ENCODE results near the gene ATXN7L1.

GRCh38 chr7:105589356-105590077, 286.9 kb downstream of the ATXN7L1 start:
- TF ChIP-seq CTCF (IDR thresholded peaks at IDR 0.05), result peak in 3 of 4 experiments; percentile 37 to 53 (median 44)
- no peak for TF ChIP-seq EP300 (IDR thresholded peaks at IDR 0.05)
- no peak for TF ChIP-seq POLR2A (IDR thresholded peaks at IDR 0.05)
- no peak for TF ChIP-seq POLR2AphosphoS5 (IDR thresholded peaks at IDR 0.05)

Measured in gastroesophageal sphincter (tissue), 3 donors.